Hepatocyte (in vitro differentiated cells): ENCODE results near the gene TSPEAR. TPM values are rescaled to one million over a fixed set of nuclear protein-coding genes. Genes with fewer than 3 reads are reported as not detected.
"Not testable (repeated sequence)": the region's sequence is repeated elsewhere in the genome, so short reads cannot be mapped to it uniquely, and the experiment has no call there.

Source experiments
- DNase-seq: peaks from one replicate; pipeline ENCODE4 v3.0.0-alpha.2; 2016; ENCODE audit warnings: low spot score
- H2AFZ ChIP-seq: fragments of 200-600 bp; sonication (generic); 2 replicates; pipeline ENCODE4 v1.6.0; 2016; ENCODE audit warnings: antibody characterized with exemption, mild to moderate bottlenecking
- H3K27ac ChIP-seq: fragments of 200-600 bp; sonication (generic); 2 replicates; pipeline ENCODE4 v1.5.1; 2016; ENCODE audit warnings: mild to moderate bottlenecking
- H3K27me3 ChIP-seq: fragments of 200-600 bp; sonication (generic); 2 replicates; pipeline ENCODE4 v1.6.1; 2016
- H3K36me3 ChIP-seq: fragments of 200-600 bp; sonication (generic); replicated peaks from 2 replicates; pipeline ENCODE4 v1.5.1; 2016; ENCODE audit warnings: low read depth; ENCODE audit not compliant: insufficient read depth
- H3K4me1 ChIP-seq: fragments of 200-600 bp; sonication (generic); 2 replicates; pipeline ENCODE4 v1.5.1; 2016; ENCODE audit warnings: mild to moderate bottlenecking, moderate library complexity; ENCODE audit not compliant: insufficient read depth
- H3K4me2 ChIP-seq: fragments of 200-600 bp; sonication (generic); 2 replicates; pipeline ENCODE4 v1.6.0; 2016
- H3K4me3 ChIP-seq: fragments of 200-600 bp; sonication (generic); 2 replicates; pipeline ENCODE4 v1.5.1; 2016; ENCODE audit warnings: mild to moderate bottlenecking
- H3K79me2 ChIP-seq: fragments of 200-600 bp; sonication (generic); 2 replicates; pipeline ENCODE4 v1.6.0; 2017; ENCODE audit warnings: mild to moderate bottlenecking
- H3K9me2 ChIP-seq: fragments of 200-600 bp; sonication (generic); replicated peaks from 2 replicates; pipeline ENCODE4 v1.6.0; 2017; ENCODE audit warnings: mild to moderate bottlenecking; ENCODE audit not compliant: insufficient read depth
- H3K9me3 ChIP-seq: fragments of 200-600 bp; sonication (generic); 2 replicates; pipeline ENCODE4 v1.5.1; 2016; ENCODE audit warnings: low read depth, mild to moderate bottlenecking
- H4K20me1 ChIP-seq: fragments of 200-600 bp; sonication (generic); 2 replicates; pipeline ENCODE4 v1.6.0; 2016; ENCODE audit warnings: mild to moderate bottlenecking; ENCODE audit not compliant: insufficient read depth, poor library complexity, severe bottlenecking
- CTCF ChIP-seq: fragments of 200-600 bp; sonication (generic); IDR thresholded peaks from 2 replicates; pipeline ENCODE4 v1.5.1; 2016; ENCODE audit warnings: antibody characterized with exemption, mild to moderate bottlenecking; ENCODE audit not compliant: poor library complexity
- EZH2 ChIP-seq: fragments of 200-600 bp; sonication (generic); IDR thresholded peaks from 2 replicates; pipeline ENCODE4 v1.6.1; 2016; ENCODE audit warnings: antibody characterized with exemption, mild to moderate bottlenecking, borderline replicate concordance
- EZH2phosphoT487 ChIP-seq: fragments of 200-600 bp; sonication (generic); IDR thresholded peaks from one replicate; pipeline ENCODE4 v1.6.1; 2018; ENCODE audit warnings: antibody characterized with exemption, mild to moderate bottlenecking, low read depth, moderate library complexity; ENCODE audit not compliant: unreplicated experiment, severe bottlenecking
- WGBS: methylation state at CpG from one replicate; pipeline ENCODE4 v1.1.6; 2016; ENCODE audit warnings: low lambda C conversion rate; ENCODE audit errors: missing lambda C conversion rate; 5-methylcytosine and 5-hydroxymethylcytosine counted together
- polyA plus RNA-seq: library from polyadenylated mRNA; unstranded; fragments of >200 nt; fragmentation: Nextera tagmentation; extraction: Ambion mirVana; gene quantifications from 2 replicates; pipeline ENCODE4 v1.2.1, GENCODE V29; 2016
- total RNA-seq: library from RNA; depleted of rRNA; stranded (reverse); fragments of >200 nt; gene quantifications from 2 replicates; pipeline ENCODE4 v1.2.3, GENCODE V29; 2014

TSPEAR gene
- total and polyA plus RNA-seq, 2 experiments from 2014 or later = 0.35 TPM; not detected in 1

- WGBS = 79% methylated on average over 33 of the region's 33 CpGs
- H3K27ac ChIP-seq = no peak within 1 kb of the TSS
- no peaks in the 10 kb centered on the region for H3K36me3 ChIP-seq
- H3K4me2 ChIP-seq = no peak within 1 kb of the TSS
- no peaks in the 10 kb centered on the region for H3K27me3 ChIP-seq
- H3K9me2 ChIP-seq = no peaks in the 10 kb centered on the region
- no peak for DNase-seq
- H3K79me2 ChIP-seq = no peaks in the 10 kb centered on the region
- H3K4me3 ChIP-seq = no peak within 1 kb of the TSS
- peaks cover 7% of the 10 kb centered on the region for H3K4me1 ChIP-seq
- no peak for TF ChIP-seq CTCF
- no peak for TF ChIP-seq EZH2
- TF ChIP-seq EZH2phosphoT487 = no peak
- H4K20me1 ChIP-seq = no peaks in the 10 kb centered on the region
- H2AFZ ChIP-seq = no peak within 1 kb of the TSS
- no peaks in the 10 kb centered on the region for H3K9me3 ChIP-seq
Observed at GRCh38 chr21:44592446-44593311, 118.7 kb downstream of the TSPEAR start, which contains the start of gene KRTAP10-6. TSS of gene KRTAP10-6 (minus strand) at chr21:44592505. CDS start at chr21:44592484, 21 bp downstream.

- H3K9me3 ChIP-seq, H3K9me2 ChIP-seq, H2AFZ ChIP-seq, H3K4me3 ChIP-seq, H3K27ac ChIP-seq, H3K36me3 ChIP-seq, H3K79me2 ChIP-seq, DNase-seq, H4K20me1 ChIP-seq, H3K27me3 ChIP-seq, H3K4me1 ChIP-seq, H3K4me2 ChIP-seq: not testable (repeated sequence)
- WGBS = 86% methylated on average over 3 of the region's 4 CpGs
Observed at GRCh38 chr21:44591801-44592130, 119.6 kb downstream of the TSPEAR start.

- not testable (repeated sequence) for H4K20me1 ChIP-seq, H3K4me2 ChIP-seq, H3K4me3 ChIP-seq, H3K9me2 ChIP-seq, H3K27me3 ChIP-seq, H2AFZ ChIP-seq, H3K4me1 ChIP-seq, H3K9me3 ChIP-seq, H3K27ac ChIP-seq, H3K36me3 ChIP-seq, H3K79me2 ChIP-seq, DNase-seq
- WGBS = 89% methylated on average over 17 of the region's 19 CpGs
Observed at GRCh38 chr21:44590897-44591800, 120.2 kb downstream of the TSPEAR start.

GRCh38 chr21:44590311-44590721 is 121.1 kb downstream of the TSPEAR start:
- Histone ChIP-seq H4K20me1 (no peaks in the 10 kb centered on the region), H3K4me2 (no peak overlapping the region), H3K4me1 (peaks cover 7% of the 10 kb centered on the region), H3K9me3 (no peaks in the 10 kb centered on the region), H3K27me3 (no peaks in the 10 kb centered on the region), H3K36me3 (no peaks in the 10 kb centered on the region), H3K9me2 (no peaks in the 10 kb centered on the region), H3K27ac (no peak overlapping the region), H3K79me2 (no peaks in the 10 kb centered on the region), H2AFZ (no peak overlapping the region), H3K4me3 (no peak overlapping the region)
- TF ChIP-seq CTCF = no peak
- no peak for TF ChIP-seq EZH2phosphoT487
- no peak for TF ChIP-seq EZH2
- 96% methylated on average over 10 of the region's 10 CpGs for WGBS
- DNase-seq = no peak
